ENCODE results near the gene PFDN4.
"Not testable (repeated sequence)": the region's sequence is repeated elsewhere in the genome, so short reads cannot be mapped to it uniquely, and the experiment has no call there.

The PFDN4 gene

GRCh38 chr20:54227751-54228150 lies 19.9 kb downstream of the PFDN4 start:
- DNase-seq: no peak

- DNase-seq: no peak
Measured at GRCh38 chr20:54228841-54229240, 21.0 kb downstream of the PFDN4 start.

- DNase-seq: no peak
Measured at GRCh38 chr20:54229566-54230160, 21.8 kb downstream of the PFDN4 start.

- DNase-seq: no peak
Measured at GRCh38 chr20:54231036-54231435, 23.1 kb downstream of the PFDN4 start.

GRCh38 chr20:54234991-54235390 lies 27.1 kb downstream of the PFDN4 start:
- DNase-seq: no peak

- DNase-seq: no peak
Measured at GRCh38 chr20:54237116-54237943, 29.4 kb downstream of the PFDN4 start.

GRCh38 chr20:54244113-54244512 lies 36.2 kb downstream of the PFDN4 start:
- no peak for DNase-seq

- DNase-seq: not testable (repeated sequence)
Measured at GRCh38 chr20:54248705-54249104, 40.8 kb downstream of the PFDN4 start.

- no peak for DNase-seq
Measured at GRCh38 chr20:54250691-54251090, 42.8 kb downstream of the PFDN4 start.

GRCh38 chr20:54251096-54251495 lies 43.2 kb downstream of the PFDN4 start:
- DNase-seq: no peak

GRCh38 chr20:54254596-54254995 lies 46.7 kb downstream of the PFDN4 start:
- DNase-seq: no peak

GRCh38 chr20:54255157-54255556 lies 47.3 kb downstream of the PFDN4 start:
- no peak for DNase-seq

GRCh38 chr20:54256202-54256601 lies 48.3 kb downstream of the PFDN4 start:
- DNase-seq: no peak

GRCh38 chr20:54257071-54257816 lies 49.4 kb downstream of the PFDN4 start:
- no peak for DNase-seq

GRCh38 chr20:54260116-54260515 lies 52.2 kb downstream of the PFDN4 start:
- no peak for DNase-seq

GRCh38 chr20:54262671-54263070 lies 54.8 kb downstream of the PFDN4 start:
- no peak for DNase-seq

GRCh38 chr20:54263116-54263690 lies 55.3 kb downstream of the PFDN4 start:
- no peak for DNase-seq

- not testable (repeated sequence) for DNase-seq
Measured at GRCh38 chr20:54265791-54266190, 57.9 kb downstream of the PFDN4 start.

- DNase-seq: no peak
Measured at GRCh38 chr20:54266844-54267243, 59.0 kb downstream of the PFDN4 start.

- DNase-seq: no peak
Measured at GRCh38 chr20:54267483-54268003, 59.7 kb downstream of the PFDN4 start.

- DNase-seq: no peak
Measured at GRCh38 chr20:54268941-54269340, 61.1 kb downstream of the PFDN4 start.
